Fibroblast of lung (primary cell): ENCODE data around the gene CHRNB1. TPM values are rescaled to one million over a fixed set of nuclear protein-coding genes. Genes with fewer than 3 reads are reported as not detected.

Experiments
- DNase-seq, 2 donors: peaks; one replicate each; pipeline versions ENCODE4 v3.0.0 to v3.0.0-alpha.2; 2010; ENCODE audit warnings: low read depth in 2 of 2
- H2AFZ ChIP-seq: 2 replicates; pipeline ENCODE4 v1.5.1; 2012; ENCODE audit warnings: low read length, control low read depth, inconsistent platforms
- H3K27ac ChIP-seq: 2 replicates; pipeline ENCODE4 v1.5.1; 2011; ENCODE audit warnings: low read length, control low read depth; ENCODE audit not compliant: insufficient read depth
- H3K27me3 ChIP-seq: 2 replicates; pipeline ENCODE4 v1.5.1; 2011; ENCODE audit warnings: mild to moderate bottlenecking, low read length; ENCODE audit not compliant: control insufficient read depth, insufficient read depth
- H3K36me3 ChIP-seq: 2 replicates; pipeline ENCODE4 v1.5.1; 2011; ENCODE audit warnings: low read length; ENCODE audit not compliant: control insufficient read depth, insufficient read depth
- H3K4me1 ChIP-seq: 2 replicates; pipeline ENCODE4 v1.5.1; 2011; ENCODE audit warnings: low read length; ENCODE audit not compliant: control insufficient read depth, insufficient read depth; ENCODE audit errors: extremely low read depth
- H3K4me2 ChIP-seq: 2 replicates; pipeline ENCODE4 v1.5.1; 2011; ENCODE audit warnings: low read length, control low read depth; ENCODE audit not compliant: insufficient read depth; ENCODE audit errors: extremely low read depth
- H3K4me3 ChIP-seq, 4 experiments: fragments of 200-600 bp in 1 of 4; sonication (generic) in 1 of 4; replicated peaks in 1 of 4; 2 replicates each; pipeline ENCODE4 v1.5.1; 2011 to 2016; ENCODE audit warnings: low read length in 4 of 4, low read depth in 3 of 4, mild to moderate bottlenecking in 3 of 4, control low read depth in 2 of 4, inconsistent platforms in 1 of 4, mixed read lengths in 1 of 4; ENCODE audit not compliant: insufficient read depth in 1 of 4; ENCODE audit errors: control extremely low read depth in 1 of 4
- H3K79me2 ChIP-seq: 2 replicates; pipeline ENCODE4 v1.5.1; 2012; ENCODE audit warnings: mild to moderate bottlenecking, low read length, inconsistent platforms; ENCODE audit not compliant: control insufficient read depth, insufficient read depth
- H3K9ac ChIP-seq: 2 replicates; pipeline ENCODE4 v1.5.1; 2011; ENCODE audit warnings: mild to moderate bottlenecking, low read length, control low read depth; ENCODE audit not compliant: insufficient read depth
- H3K9me3 ChIP-seq: 2 replicates; pipeline ENCODE4 v1.5.1; 2012; ENCODE audit warnings: low read depth, low read length; ENCODE audit not compliant: control insufficient read depth, insufficient read depth
- H4K20me1 ChIP-seq: 2 replicates; pipeline ENCODE4 v1.5.1; 2011; ENCODE audit warnings: low read length; ENCODE audit not compliant: control insufficient read depth, insufficient read depth; ENCODE audit errors: extremely low read depth
- EZH2 ChIP-seq: IDR thresholded peaks from 2 replicates; pipeline ENCODE4 v1.5.1; 2012; ENCODE audit warnings: low read length, control low read depth, mild to moderate bottlenecking; ENCODE audit errors: missing control alignments
- polyA plus RNA-seq, 2 donors: library from polyadenylated mRNA; depleted of rRNA in 1 of 2; stranded (reverse) in 1 of 2; unstranded in 1 of 2; fragments of >200 nt; gene quantifications; 2 replicates each; pipeline ENCODE4 v1.2.1, GENCODE V29; 2011 to 2012; ENCODE audit warnings: missing spikeins in 1 of 2
- total RNA-seq: library from RNA; depleted of rRNA; stranded (reverse); fragments of >200 nt; gene quantifications from 2 replicates; pipeline ENCODE4 v1.2.1, GENCODE V29; 2014
- TF ChIP-seq, protein P1 (sequence below), 2 donors: IDR thresholded peaks in 1 of 2; conservative IDR thresholded peaks in 1 of 2; 1 replicate in 1 of 2; 2 replicates in 1 of 2; pipeline ENCODE4 v1.5.1; 2011 to 2012; ENCODE audit warnings: low read length in 2 of 2, control low read depth in 1 of 2, inconsistent platforms in 1 of 2, low read depth in 1 of 2, mild to moderate bottlenecking in 1 of 2

Gene CHRNB1
- total and polyA plus RNA-seq, 2 donors (not counting 1 experiment from before 2014, with no cell fraction given): 9.2 to 12.2 TPM

GRCh38 chr17:7484067-7484918 lies 39.4 kb downstream of the CHRNB1 start, which contains the start of gene POLR2A:
POLR2A (plus strand) TSS chr17:7484366.
- Histone ChIP-seq H2AFZ (peak within 1 kb of the TSS; percentile 77), H4K20me1 (no peaks in the 10 kb centered on the region), H3K9me3 (no peaks in the 10 kb centered on the region), H3K36me3 (peaks cover 1% of the 10 kb centered on the region), H3K9ac (peak within 1 kb of the TSS; percentile 98), H3K4me2 (peak within 1 kb of the TSS; percentile 96), H3K27ac (peak within 1 kb of the TSS; percentile 100), H3K4me1 (peaks cover 24% of the 10 kb centered on the region), H3K27me3 (no peaks in the 10 kb centered on the region), H3K79me2 (peaks cover 55% of the 10 kb centered on the region), H3K4me3 (peak within 1 kb of the TSS; percentile 66 to 91 (median 82))
- peak; percentile 97 to 99 for DNase-seq
- TF ChIP-seq, protein P1, sequence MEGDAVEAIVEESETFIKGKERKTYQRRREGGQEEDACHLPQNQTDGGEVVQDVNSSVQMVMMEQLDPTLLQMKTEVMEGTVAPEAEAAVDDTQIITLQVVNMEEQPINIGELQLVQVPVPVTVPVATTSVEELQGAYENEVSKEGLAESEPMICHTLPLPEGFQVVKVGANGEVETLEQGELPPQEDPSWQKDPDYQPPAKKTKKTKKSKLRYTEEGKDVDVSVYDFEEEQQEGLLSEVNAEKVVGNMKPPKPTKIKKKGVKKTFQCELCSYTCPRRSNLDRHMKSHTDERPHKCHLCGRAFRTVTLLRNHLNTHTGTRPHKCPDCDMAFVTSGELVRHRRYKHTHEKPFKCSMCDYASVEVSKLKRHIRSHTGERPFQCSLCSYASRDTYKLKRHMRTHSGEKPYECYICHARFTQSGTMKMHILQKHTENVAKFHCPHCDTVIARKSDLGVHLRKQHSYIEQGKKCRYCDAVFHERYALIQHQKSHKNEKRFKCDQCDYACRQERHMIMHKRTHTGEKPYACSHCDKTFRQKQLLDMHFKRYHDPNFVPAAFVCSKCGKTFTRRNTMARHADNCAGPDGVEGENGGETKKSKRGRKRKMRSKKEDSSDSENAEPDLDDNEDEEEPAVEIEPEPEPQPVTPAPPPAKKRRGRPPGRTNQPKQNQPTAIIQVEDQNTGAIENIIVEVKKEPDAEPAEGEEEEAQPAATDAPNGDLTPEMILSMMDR (conservative IDR thresholded peaks at IDR 0.05 in 1 of 2, IDR thresholded peaks at IDR 0.05 in 1 of 2; ENCODE audit: low read depth in 1 of 2, low read length in 2 of 2): no peak
- no peak for TF ChIP-seq EZH2

DNA sequence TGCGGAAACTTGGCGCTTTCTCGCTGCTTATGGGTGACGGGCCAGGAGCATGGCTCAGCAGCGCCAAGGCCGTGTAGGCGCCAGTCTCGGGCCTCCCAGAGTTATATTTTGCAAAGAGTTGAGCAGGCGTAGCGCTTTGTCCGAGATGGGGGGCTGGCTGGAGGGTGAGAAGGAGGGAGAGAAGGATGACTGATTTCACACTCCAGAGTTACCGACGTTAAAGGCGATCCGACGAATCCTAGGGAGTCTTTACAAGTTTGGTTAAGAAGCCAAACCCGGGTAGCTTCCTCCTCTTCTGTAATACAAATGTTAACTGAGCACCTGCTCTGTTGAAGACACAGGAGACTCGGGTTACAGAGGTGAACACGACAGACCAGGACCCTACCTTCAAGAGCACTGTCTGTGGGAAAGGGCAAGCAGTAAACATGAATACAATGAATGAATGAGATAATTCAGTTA lies 40.1 kb downstream of the CHRNB1 start:
- DNase-seq: no peak
- Histone ChIP-seq H3K27ac (peak overlapping the region; percentile 100), H3K4me1 (peaks cover 21% of the 10 kb centered on the region), H2AFZ (no peak overlapping the region), H3K79me2 (peaks cover 57% of the 10 kb centered on the region), H3K9me3 (no peaks in the 10 kb centered on the region), H3K27me3 (no peaks in the 10 kb centered on the region), H3K36me3 (peaks cover 1% of the 10 kb centered on the region), H3K9ac (peak overlapping the region; percentile 72), H4K20me1 (no peaks in the 10 kb centered on the region), H3K4me3 (peak overlapping the region; percentile 66 to 87 (median 78)), H3K4me2 (peak overlapping the region; percentile 96)
- no peak for TF ChIP-seq EZH2
- TF ChIP-seq, protein P1 (conservative IDR thresholded peaks at IDR 0.05 in 1 of 2, IDR thresholded peaks at IDR 0.05 in 1 of 2; ENCODE audit: low read depth in 1 of 2, low read length in 2 of 2): no peak

GRCh38 chr17:7486181-7486580 lies 41.3 kb downstream of the CHRNB1 start:
- Histone ChIP-seq H2AFZ (no peak overlapping the region), H3K4me3 (peak overlapping the region; percentile 42 to 76 (median 62)), H3K9me3 (no peaks in the 10 kb centered on the region), H3K36me3 (peaks cover 1% of the 10 kb centered on the region), H3K27me3 (no peaks in the 10 kb centered on the region), H3K79me2 (peaks cover 67% of the 10 kb centered on the region), H3K4me1 (peaks cover 18% of the 10 kb centered on the region), H3K9ac (no peak overlapping the region), H3K4me2 (peak overlapping the region; percentile 84), H4K20me1 (no peaks in the 10 kb centered on the region), H3K27ac (peak overlapping the region; percentile 59)
- DNase-seq: peak; percentile 47 to 61
- no peak for TF ChIP-seq EZH2
- TF ChIP-seq, protein P1 (conservative IDR thresholded peaks at IDR 0.05 in 1 of 2, IDR thresholded peaks at IDR 0.05 in 1 of 2; ENCODE audit: low read depth in 1 of 2, low read length in 2 of 2): no peak
